K562 (cell line): ENCODE data around the gene SLC39A7. TPM values are rescaled to one million over a fixed set of nuclear protein-coding genes. Genes with fewer than 3 reads are reported as not detected.

Experiments used
- ATAC-seq: fragments of 200-7000 bp; cut with Tn5 transposase; 3 replicates; pipeline ENCODE4 v1.9.1; 2020; ENCODE audit warnings: moderate library complexity
- BruUV-seq: library from RNA; stranded (reverse); fragments of 400-500 nt; replicated peaks from 2 replicates; lab custom pipeline; 2021; lab: Mats Ljungman, UMichigan
- CTCF ChIA-PET: fragments of 300-600 bp; formaldehyde crosslinking; extraction: SDS; loops from one replicate; lab custom pipeline; 2021; ENCODE audit warnings: low intra/inter-chr PET ratio; lab: Yijun Ruan, JAX
- POLR2A ChIA-PET: fragments of 300-600, 350-650 bp; sonication (Branson Sonifier 250); formaldehyde crosslinking; extraction: SDS; loops from one replicate; lab custom pipeline; 2021; ENCODE audit warnings: antibody characterized with exemption, inconsistent platforms; lab: Yijun Ruan, JAX
- DNase-seq, 4 experiments: peaks; one replicate each; pipeline versions ENCODE4 v3.0.0 to v3.0.0-alpha.2; 2011 to 2018; ENCODE audit warnings: low spot score in 3 of 4, mixed read lengths in 3 of 4; ENCODE audit errors: extremely low read depth in 1 of 4
- FAIRE-seq: peaks from 2 replicates; lab custom pipeline; 2011; peaks lifted over from hg19 to GRCh38; lab: Jason Lieb, UNC
- H2AFZ ChIP-seq: 2 replicates; pipeline ENCODE4 v1.6.0; 2011; ENCODE audit warnings: low read depth, low read length, control low read depth, inconsistent platforms
- H3K27ac ChIP-seq: fragments of 200-600 bp; 3 replicates; pipeline ENCODE4 v1.8.0; 2011; ENCODE audit warnings: low read depth, mild to moderate bottlenecking, control low read depth, inconsistent platforms, low read length, moderate library complexity, mixed read lengths; ENCODE audit errors: extremely low read depth
- H3K27me3 ChIP-seq, 2 experiments: fragments of 300-600 bp in 1 of 2; 2 replicates in 1 of 2; 3 replicates in 1 of 2; pipeline versions ENCODE4 v1.6.0 to v1.8.0; 2011; ENCODE audit warnings: inconsistent platforms in 2 of 2, low read length in 2 of 2, mild to moderate bottlenecking in 1 of 2, mixed read lengths in 1 of 2, moderate library complexity in 1 of 2; ENCODE audit not compliant: control insufficient read depth in 2 of 2, insufficient read depth in 2 of 2
- H3K36me3 ChIP-seq: fragments of 300-600 bp; 3 replicates; pipeline ENCODE4 v1.8.0; 2011; ENCODE audit warnings: mild to moderate bottlenecking, low read length, inconsistent platforms; ENCODE audit not compliant: control insufficient read depth, insufficient read depth
- H3K4me1 ChIP-seq, 2 experiments: fragments of 200-600 bp in 1 of 2; replicated peaks in 1 of 2; 2 replicates in 1 of 2; 3 replicates in 1 of 2; pipeline versions ENCODE4 v1.5.1 to v1.8.0; 2011; ENCODE audit warnings: inconsistent platforms in 2 of 2, low read length in 2 of 2, mild to moderate bottlenecking in 1 of 2, mixed read lengths in 1 of 2, moderate library complexity in 1 of 2; ENCODE audit not compliant: control insufficient read depth in 2 of 2, insufficient read depth in 2 of 2
- H3K4me2 ChIP-seq: 2 replicates; pipeline ENCODE4 v1.6.1; 2011; ENCODE audit warnings: low read length, control low read depth, inconsistent platforms, mixed read lengths; ENCODE audit not compliant: insufficient read depth
- H3K4me3 ChIP-seq: fragments of 200-600 bp; sonication (generic), shearing (Covaris generic); 2 replicates; pipeline ENCODE4 v1.5.1; 2016; ENCODE audit warnings: control low read depth, inconsistent platforms
- H3K79me2 ChIP-seq: fragments of 200-600 bp; 3 replicates; pipeline ENCODE4 v1.8.0; 2011; ENCODE audit warnings: low read length, inconsistent platforms; ENCODE audit not compliant: control insufficient read depth, insufficient read depth
- H3K9ac ChIP-seq, 2 experiments: 2 replicates each; pipeline versions ENCODE4 v1.6.0 to v1.6.1; 2011; ENCODE audit warnings: low read depth in 2 of 2, low read length in 2 of 2, control low read depth in 1 of 2, inconsistent platforms in 1 of 2, mild to moderate bottlenecking in 1 of 2, mixed read lengths in 1 of 2; ENCODE audit not compliant: insufficient read depth in 1 of 2
- H3K9me1 ChIP-seq: one replicate; pipeline ENCODE4 v1.6.0; 2011; ENCODE audit warnings: inconsistent platforms, mild to moderate bottlenecking, low read length, moderate library complexity; ENCODE audit not compliant: control insufficient read depth, insufficient read depth
- H3K9me3 ChIP-seq: replicated peaks from 2 replicates; pipeline ENCODE4 v1.5.1; 2011; ENCODE audit warnings: low read depth, low read length, inconsistent platforms; ENCODE audit not compliant: control insufficient read depth, insufficient read depth
- H4K20me1 ChIP-seq: replicated peaks from 2 replicates; pipeline ENCODE4 v1.6.1; 2011; ENCODE audit warnings: low read length, inconsistent platforms, mixed read lengths; ENCODE audit not compliant: control insufficient read depth, insufficient read depth
- POU5F1 ChIP-seq: fragments of 150-350 bp; IDR thresholded peaks from 2 replicates; pipeline ENCODE4 v1.6.1; 2014; ENCODE audit warnings: borderline replicate concordance, low read length, low read depth, mild to moderate bottlenecking; ENCODE audit not compliant: partially characterized antibody
- WGBS: fragments of 100-300 bp; shearing (Covaris generic); methylation state at CpG from one replicate; pipeline ENCODE4 v1.1.6; 2016; ENCODE audit warnings: low coverage, mixed read lengths; ENCODE audit not compliant: insufficient coverage; ENCODE audit errors: missing lambda C conversion rate; 5-methylcytosine and 5-hydroxymethylcytosine counted together
- in situ Hi-C: fragments of 300-500 bp; cut with MboI; formaldehyde crosslinking; loops from 4 replicates; pipeline ENCODE4 v1.15.0; 2018; ENCODE audit warnings: inconsistent platforms, mixed read lengths
- intact Hi-C: fragments of 100-400 bp; cut with micrococcal nuclease; formaldehyde crosslinking; loops from 2 replicates; pipeline ENCODE4 v1.14.2; 2022
- polyA plus RNA-seq, 8 experiments: library from polyadenylated mRNA; depleted of rRNA in 4 of 8; stranded (reverse) in 5 of 8; unstranded in 3 of 8; fragments of >200 nt; fragmentation: Nextera tagmentation in 2 of 8; fragmentation: Illumina TruSeq in 1 of 8; extraction: Ambion mirVana in 2 of 8; extraction: Trizol in 1 of 8; gene quantifications; 2 replicates each; pipeline versions ENCODE4 v1.2.1 to v1.2.3, GENCODE V29; 2011 to 2014; ENCODE audit warnings: inconsistent platforms in 1 of 8, missing spikeins in 1 of 8
- total RNA-seq, 7 experiments: library from RNA; depleted of rRNA in 6 of 7; stranded (reverse); fragments of >200 nt in 6 of 7; fragmentation: Illumina TruSeq in 2 of 7; extraction: Trizol in 2 of 7; gene quantifications; 2 replicates each; pipeline versions ENCODE4 v1.2.1 to v1.2.3, GENCODE V29; 2011 to 2021; ENCODE audit warnings: low replicate concordance in 1 of 7
- TF ChIP-seq, protein P1 (sequence below), 3 experiments: fragments of 200-800 bp in 1 of 3; fragments of 250-450 bp in 1 of 3; fragments of 450-650 bp in 1 of 3; sonication (Bioruptor Pico) in 1 of 3; sonication (Bioruptor generic) in 1 of 3; formaldehyde crosslinking in 1 of 3; IDR thresholded peaks; 2 replicates each; pipeline versions ENCODE4 v1.6.1 to v1.8.0; 2016 to 2022; ENCODE audit warnings: mild to moderate bottlenecking in 2 of 3, missing genetic modification characterization in 2 of 3, missing compliant biosample characterization in 1 of 3, moderate library complexity in 1 of 3
- TF ChIP-seq, protein P2 (sequence below), 3 experiments: IDR thresholded peaks in 2 of 3; conservative IDR thresholded peaks in 1 of 3; 2 replicates each; pipeline ENCODE4 v1.5.1; 2011 to 2012; ENCODE audit warnings: low read length in 3 of 3, mild to moderate bottlenecking in 3 of 3, control low read depth in 2 of 3, improper control_type of control experiment in 1 of 3, inconsistent platforms in 1 of 3, low read depth in 1 of 3, mixed read lengths in 1 of 3, moderate library complexity in 1 of 3; ENCODE audit not compliant: insufficient read depth in 2 of 3

SLC39A7 gene
- total and polyA plus RNA-seq, 9 of the 15 experiments (the other 6 are each of a cell fraction or from before 2014, with no cell fraction given) = 21.7 to 169 (median 121) TPM

DNA sequence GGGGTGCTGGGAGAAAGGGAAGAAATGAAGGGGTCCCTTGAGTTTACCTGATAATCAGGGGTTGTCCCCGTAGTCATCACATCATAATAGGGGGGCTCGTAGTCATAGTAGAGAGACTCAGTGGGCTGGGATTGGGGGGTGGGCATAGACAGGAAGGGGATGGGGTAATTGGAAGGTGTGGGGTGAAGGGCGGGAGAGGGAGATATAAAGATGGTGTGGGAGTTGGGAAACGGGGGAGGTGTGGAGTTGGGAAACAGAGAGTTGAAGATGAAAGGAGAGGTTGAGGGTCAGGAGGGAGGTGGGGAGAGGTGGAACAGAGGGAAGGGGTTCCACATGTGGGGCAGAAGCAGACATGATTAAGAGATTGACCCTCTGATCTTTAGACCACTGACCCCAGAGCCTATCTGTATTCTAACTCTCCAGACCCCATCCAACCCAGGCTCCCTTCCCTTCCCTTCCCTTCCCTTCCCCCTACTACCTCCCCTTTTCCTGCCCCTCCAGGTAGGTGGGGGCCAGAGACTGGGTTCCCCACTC, 14.9 kb upstream of the SLC39A7 start:
- Histone ChIP-seq H3K4me3 (no peak overlapping the region), H3K4me1 (peaks cover 0 to 4% of the 10 kb centered on the region in 2 experiments; a peak in 3 of 5 replicates), H3K79me2 (no peaks in the 10 kb centered on the region), H3K9ac (no peak overlapping the region), H3K9me1 (no peaks in the 10 kb centered on the region), H4K20me1 (no peaks in the 10 kb centered on the region), H3K9me3 (peaks cover 13% of the 10 kb centered on the region), H3K36me3 (no peaks in the 10 kb centered on the region), H2AFZ (no peak overlapping the region), H3K27ac (no peak overlapping the region), H3K4me2 (no peak overlapping the region), H3K27me3 (peaks cover 16 to 22% of the 10 kb centered on the region in 2 experiments; a peak in 4 of 5 replicates)
- intact Hi-C loops = no loop called here
- POLR2A ChIA-PET = interaction anchor here (0.6 kb wide), 1 partner anchor 215 kb away, joined by 4 read pairs; no protein-coding TSS in a partner anchor
- no TSS peak for BruUV-seq
- no peak for TF ChIP-seq POU5F1
- TF ChIP-seq, protein P1, sequence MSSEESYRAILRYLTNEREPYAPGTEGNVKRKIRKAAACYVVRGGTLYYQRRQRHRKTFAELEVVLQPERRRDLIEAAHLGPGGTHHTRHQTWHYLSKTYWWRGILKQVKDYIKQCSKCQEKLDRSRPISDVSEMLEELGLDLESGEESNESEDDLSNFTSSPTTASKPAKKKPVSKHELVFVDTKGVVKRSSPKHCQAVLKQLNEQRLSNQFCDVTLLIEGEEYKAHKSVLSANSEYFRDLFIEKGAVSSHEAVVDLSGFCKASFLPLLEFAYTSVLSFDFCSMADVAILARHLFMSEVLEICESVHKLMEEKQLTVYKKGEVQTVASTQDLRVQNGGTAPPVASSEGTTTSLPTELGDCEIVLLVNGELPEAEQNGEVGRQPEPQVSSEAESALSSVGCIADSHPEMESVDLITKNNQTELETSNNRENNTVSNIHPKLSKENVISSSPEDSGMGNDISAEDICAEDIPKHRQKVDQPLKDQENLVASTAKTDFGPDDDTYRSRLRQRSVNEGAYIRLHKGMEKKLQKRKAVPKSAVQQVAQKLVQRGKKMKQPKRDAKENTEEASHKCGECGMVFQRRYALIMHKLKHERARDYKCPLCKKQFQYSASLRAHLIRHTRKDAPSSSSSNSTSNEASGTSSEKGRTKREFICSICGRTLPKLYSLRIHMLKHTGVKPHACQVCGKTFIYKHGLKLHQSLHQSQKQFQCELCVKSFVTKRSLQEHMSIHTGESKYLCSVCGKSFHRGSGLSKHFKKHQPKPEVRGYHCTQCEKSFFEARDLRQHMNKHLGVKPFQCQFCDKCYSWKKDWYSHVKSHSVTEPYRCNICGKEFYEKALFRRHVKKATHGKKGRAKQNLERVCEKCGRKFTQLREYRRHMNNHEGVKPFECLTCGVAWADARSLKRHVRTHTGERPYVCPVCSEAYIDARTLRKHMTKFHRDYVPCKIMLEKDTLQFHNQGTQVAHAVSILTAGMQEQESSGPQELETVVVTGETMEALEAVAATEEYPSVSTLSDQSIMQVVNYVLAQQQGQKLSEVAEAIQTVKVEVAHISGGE (CRISPR knock-in tag; IDR thresholded peaks at IDR 0.05) = no peak
- TF ChIP-seq, protein P2, sequence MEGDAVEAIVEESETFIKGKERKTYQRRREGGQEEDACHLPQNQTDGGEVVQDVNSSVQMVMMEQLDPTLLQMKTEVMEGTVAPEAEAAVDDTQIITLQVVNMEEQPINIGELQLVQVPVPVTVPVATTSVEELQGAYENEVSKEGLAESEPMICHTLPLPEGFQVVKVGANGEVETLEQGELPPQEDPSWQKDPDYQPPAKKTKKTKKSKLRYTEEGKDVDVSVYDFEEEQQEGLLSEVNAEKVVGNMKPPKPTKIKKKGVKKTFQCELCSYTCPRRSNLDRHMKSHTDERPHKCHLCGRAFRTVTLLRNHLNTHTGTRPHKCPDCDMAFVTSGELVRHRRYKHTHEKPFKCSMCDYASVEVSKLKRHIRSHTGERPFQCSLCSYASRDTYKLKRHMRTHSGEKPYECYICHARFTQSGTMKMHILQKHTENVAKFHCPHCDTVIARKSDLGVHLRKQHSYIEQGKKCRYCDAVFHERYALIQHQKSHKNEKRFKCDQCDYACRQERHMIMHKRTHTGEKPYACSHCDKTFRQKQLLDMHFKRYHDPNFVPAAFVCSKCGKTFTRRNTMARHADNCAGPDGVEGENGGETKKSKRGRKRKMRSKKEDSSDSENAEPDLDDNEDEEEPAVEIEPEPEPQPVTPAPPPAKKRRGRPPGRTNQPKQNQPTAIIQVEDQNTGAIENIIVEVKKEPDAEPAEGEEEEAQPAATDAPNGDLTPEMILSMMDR (IDR thresholded peaks at IDR 0.05 in 2 of 3, conservative IDR thresholded peaks at IDR 0.05 in 1 of 3; ENCODE audit: insufficient read depth in 2 of 3, low read depth in 1 of 3, low read length in 3 of 3) = no peak
- FAIRE-seq (no peak), DNase-seq (no peak), ATAC-seq (no peak)
- CTCF ChIA-PET = no interaction called here
- 4% methylated on average over 4 of the region's 4 CpGs for WGBS
- in situ Hi-C loops = no loop called here
